Tibial nerve (tissue), 4 donors: ENCODE measurements around the gene ERVFRD-1. TPM values are rescaled to one million over a fixed set of nuclear protein-coding genes. Genes with fewer than 3 reads are reported as not detected.

Experiments used
- DNase-seq, 2 donors: peaks; one replicate each; pipeline ENCODE4 v3.0.0-alpha.2; 2019; ENCODE audit warnings: low spot score in 2 of 2
- H3K27ac ChIP-seq, 4 donors: fragments of 200-600 bp; sonication (generic) in 3 of 4; one replicate each; pipeline ENCODE4 v1.5.1; 2017 to 2019; ENCODE audit warnings: mild to moderate bottlenecking in 1 of 4
- H3K27me3 ChIP-seq, 2 donors: fragments of 200-600 bp; sonication (generic) in 1 of 2; one replicate each; pipeline versions ENCODE4 v1.5.1 to v1.6.0; 2017 to 2019
- H3K36me3 ChIP-seq, 3 donors: fragments of 200-600 bp; sonication (generic); one replicate each; pipeline ENCODE4 v1.5.1; 2018 to 2019
- H3K4me1 ChIP-seq, 4 donors: fragments of 200-600 bp; sonication (generic) in 3 of 4; one replicate each; pipeline ENCODE4 v1.5.1; 2017 to 2019
- H3K4me3 ChIP-seq, 4 donors: fragments of 200-600 bp; sonication (generic) in 3 of 4; one replicate each; pipeline ENCODE4 v1.5.1; 2017 to 2019; ENCODE audit warnings: mild to moderate bottlenecking in 1 of 4, moderate library complexity in 1 of 4
- H3K9me3 ChIP-seq, 4 donors: fragments of 200-600 bp; sonication (generic) in 3 of 4; one replicate each; pipeline ENCODE4 v1.5.1; 2017 to 2019
- CTCF ChIP-seq, 5 experiments: fragments of 200-600 bp in 3 of 5; fragments of 450-650 bp in 2 of 5; sonication (generic) in 3 of 5; IDR thresholded peaks; one replicate each; pipeline ENCODE4 v1.5.1; 2016 to 2019; ENCODE audit warnings: antibody characterized with exemption in 5 of 5, mild to moderate bottlenecking in 3 of 5, moderate library complexity in 2 of 5
- EP300 ChIP-seq, 2 donors: sonication (generic); formaldehyde crosslinking; IDR thresholded peaks; one replicate each; pipeline ENCODE4 v1.6.1; 2017; ENCODE audit warnings: antibody characterized with exemption in 2 of 2, mild to moderate bottlenecking in 1 of 2
- POLR2A ChIP-seq, 2 donors: fragments of 450-650 bp; IDR thresholded peaks; one replicate each; pipeline ENCODE4 v1.6.1; 2017; ENCODE audit warnings: antibody characterized with exemption in 2 of 2, mild to moderate bottlenecking in 2 of 2, moderate library complexity in 2 of 2
- WGBS, 2 donors: methylation state at CpG; one replicate each; pipeline ENCODE4 v1.1.5; 2018; 5-methylcytosine and 5-hydroxymethylcytosine counted together
- total RNA-seq, 4 donors: library from RNA; depleted of rRNA; stranded (reverse); fragments of >200 nt; gene quantifications; one replicate each; pipeline ENCODE4 v1.1.0, GENCODE V29; 2016

The ERVFRD-1 gene
- total RNA-seq, 4 donors from 2014 or later: 0.22 to 0.42 TPM; not detected in 2

- DNase-seq: no peak
- 76 to 81% methylated on average over 4 of the region's 4 CpGs for WGBS, 2 donors
- Histone ChIP-seq H3K9me3 (no peaks in the 10 kb centered on the region), H3K4me1 (no peaks in the 10 kb centered on the region), H3K27me3 (no peaks in the 10 kb centered on the region), H3K36me3 (no peaks in the 10 kb centered on the region), H3K4me3 (no peak overlapping the region), H3K27ac (no peak overlapping the region)
- TF ChIP-seq EP300 (IDR thresholded peaks at IDR 0.05) (no peak), CTCF (IDR thresholded peaks at IDR 0.05) (no peak), POLR2A (IDR thresholded peaks at IDR 0.05) (no peak)
Observed at GRCh38 chr6:11083491-11083890, 28.0 kb downstream of the ERVFRD-1 start.

GRCh38 chr6:11080296-11080695 lies 31.2 kb downstream of the ERVFRD-1 start:
- Histone ChIP-seq H3K4me3 (no peak overlapping the region), H3K36me3 (no peaks in the 10 kb centered on the region), H3K4me1 (no peaks in the 10 kb centered on the region), H3K27me3 (no peaks in the 10 kb centered on the region), H3K27ac (no peak overlapping the region), H3K9me3 (no peaks in the 10 kb centered on the region)
- no peak for TF ChIP-seq CTCF (IDR thresholded peaks at IDR 0.05)
- TF ChIP-seq EP300 (IDR thresholded peaks at IDR 0.05): no peak
- TF ChIP-seq POLR2A (IDR thresholded peaks at IDR 0.05): no peak
- DNase-seq: no peak
- WGBS, 2 donors: 50 to 58% methylated on average over 3 of the region's 3 CpGs

DNA sequence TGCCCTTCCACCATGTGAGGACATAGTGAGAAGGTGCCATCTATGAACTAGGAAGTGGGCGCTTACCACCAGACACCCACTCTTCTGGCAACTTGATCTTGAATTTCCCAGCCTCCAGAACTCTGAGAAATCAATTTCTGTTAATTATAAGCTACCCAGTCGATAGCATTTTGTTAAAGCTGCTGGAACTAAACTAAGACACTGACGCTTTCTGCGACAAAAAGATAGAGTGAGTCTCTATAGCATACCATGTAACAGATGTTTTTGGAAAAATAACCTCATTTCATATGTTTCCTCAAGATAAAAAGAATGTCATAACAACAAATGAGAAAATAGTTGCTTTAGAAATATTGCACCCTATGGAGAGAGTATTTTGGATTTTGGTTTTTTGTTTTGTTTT lies 33.3 kb downstream of the ERVFRD-1 start:
- no peaks in the 10 kb centered on the region for H3K4me1 ChIP-seq
- WGBS, 2 donors: 94% methylated on average over 4 of the region's 4 CpGs
- H3K4me3 ChIP-seq: no peak overlapping the region
- DNase-seq: no peak
- H3K27ac ChIP-seq: no peak overlapping the region
- H3K27me3 ChIP-seq: no peaks in the 10 kb centered on the region
- no peaks in the 10 kb centered on the region for H3K9me3 ChIP-seq
- no peaks in the 10 kb centered on the region for H3K36me3 ChIP-seq
- TF ChIP-seq CTCF (IDR thresholded peaks at IDR 0.05): no peak
- no peak for TF ChIP-seq EP300 (IDR thresholded peaks at IDR 0.05)
- no peak for TF ChIP-seq POLR2A (IDR thresholded peaks at IDR 0.05)

GRCh38 chr6:11076540-11076939 lies 35.0 kb downstream of the ERVFRD-1 start:
- Histone ChIP-seq H3K4me1 (no peaks in the 10 kb centered on the region), H3K27ac (no peak overlapping the region), H3K9me3 (no peaks in the 10 kb centered on the region), H3K36me3 (no peaks in the 10 kb centered on the region), H3K27me3 (no peaks in the 10 kb centered on the region), H3K4me3 (no peak overlapping the region)
- WGBS, 2 donors: 68 to 75% methylated on average over 2 of the region's 2 CpGs
- no peak for TF ChIP-seq POLR2A (IDR thresholded peaks at IDR 0.05)
- TF ChIP-seq EP300 (IDR thresholded peaks at IDR 0.05): no peak
- no peak for TF ChIP-seq CTCF (IDR thresholded peaks at IDR 0.05)
- no peak for DNase-seq

- H3K36me3 ChIP-seq: no peaks in the 10 kb centered on the region
- no peak for DNase-seq
- H3K27ac ChIP-seq: no peak overlapping the region
- WGBS, 2 donors: 82 to 84% methylated on average over 4 of the region's 4 CpGs
- H3K4me1 ChIP-seq: no peaks in the 10 kb centered on the region
- H3K9me3 ChIP-seq: no peaks in the 10 kb centered on the region
- H3K4me3 ChIP-seq: no peak overlapping the region
- H3K27me3 ChIP-seq: no peaks in the 10 kb centered on the region
- TF ChIP-seq EP300 (IDR thresholded peaks at IDR 0.05): no peak
- TF ChIP-seq POLR2A (IDR thresholded peaks at IDR 0.05): no peak
- no peak for TF ChIP-seq CTCF (IDR thresholded peaks at IDR 0.05)
Observed at GRCh38 chr6:11072101-11072500, 39.4 kb downstream of the ERVFRD-1 start.
